K562 (cell line): ENCODE measurements around the gene NAPA. TPM values are rescaled to one million over a fixed set of nuclear protein-coding genes. Genes with fewer than 3 reads are reported as not detected.

Experiments
- CHD2 ChIP-seq: IDR thresholded peaks from 2 replicates; pipeline ENCODE4 v1.6.1; 2011; ENCODE audit warnings: low read depth, low read length
- HOXB6 ChIP-seq: fragments of 250-450 bp; sonication (Bioruptor Pico); IDR thresholded peaks from 2 replicates; pipeline ENCODE4 v1.5.1; 2022; ENCODE audit warnings: mild to moderate bottlenecking, borderline replicate concordance
- KAT7 ChIP-seq: sonication (generic); formaldehyde crosslinking; IDR thresholded peaks from 2 replicates; pipeline ENCODE4 v1.8.0; 2022; ENCODE audit warnings: missing genetic modification reagents, mild to moderate bottlenecking, borderline replicate concordance
- TAF15 ChIP-seq: fragments of 200-400 bp; formaldehyde crosslinking; IDR thresholded peaks from 2 replicates; pipeline ENCODE4 v1.6.1; 2017; ENCODE audit warnings: mild to moderate bottlenecking, low read depth, low read length, moderate library complexity
- TRIM24 ChIP-seq, 2 experiments: fragments of 450-650 bp; IDR thresholded peaks; 2 replicates each; pipeline ENCODE4 v1.6.1; 2016
- ZFPM2 ChIP-seq: fragments of 250-450 bp; sonication (Bioruptor Pico); IDR thresholded peaks from 2 replicates; pipeline ENCODE4 v1.5.1; 2022; ENCODE audit warnings: mild to moderate bottlenecking
- polyA plus RNA-seq, 8 experiments: library from polyadenylated mRNA; depleted of rRNA in 4 of 8; stranded (reverse) in 5 of 8; unstranded in 3 of 8; fragments of >200 nt; fragmentation: Nextera tagmentation in 2 of 8; fragmentation: Illumina TruSeq in 1 of 8; extraction: Ambion mirVana in 2 of 8; extraction: Trizol in 1 of 8; gene quantifications; 2 replicates each; pipeline versions ENCODE4 v1.2.1 to v1.2.3, GENCODE V29; 2011 to 2014; ENCODE audit warnings: inconsistent platforms in 1 of 8, missing spikeins in 1 of 8
- total RNA-seq, 7 experiments: library from RNA; depleted of rRNA in 6 of 7; stranded (reverse); fragments of >200 nt in 6 of 7; fragmentation: Illumina TruSeq in 2 of 7; extraction: Trizol in 2 of 7; gene quantifications; 2 replicates each; pipeline versions ENCODE4 v1.2.1 to v1.2.3, GENCODE V29; 2011 to 2021; ENCODE audit warnings: low replicate concordance in 1 of 7
- TF ChIP-seq, protein P1 (sequence below): fragments of 450-650 bp; IDR thresholded peaks from 2 replicates; pipeline ENCODE4 v1.6.1; 2016; ENCODE audit warnings: mild to moderate bottlenecking, moderate library complexity
- TF ChIP-seq, protein P2 (sequence below): fragments of 200-800 bp; sonication (Bioruptor generic); IDR thresholded peaks from 2 replicates; pipeline ENCODE4 v1.6.1; 2016; ENCODE audit warnings: missing genetic modification characterization, missing compliant biosample characterization
- TF ChIP-seq, protein P3 (sequence below): fragments of 450-650 bp; formaldehyde crosslinking; conservative IDR thresholded peaks from 2 replicates; pipeline ENCODE4 v1.4.0; 2022; ENCODE audit warnings: mild to moderate bottlenecking, missing genetic modification characterization

Gene NAPA
- total and polyA plus RNA-seq, 9 of the 15 experiments (the other 6 are each of a cell fraction or from before 2014, with no cell fraction given): 5.4 to 98.6 (median 77.5) TPM

DNA sequence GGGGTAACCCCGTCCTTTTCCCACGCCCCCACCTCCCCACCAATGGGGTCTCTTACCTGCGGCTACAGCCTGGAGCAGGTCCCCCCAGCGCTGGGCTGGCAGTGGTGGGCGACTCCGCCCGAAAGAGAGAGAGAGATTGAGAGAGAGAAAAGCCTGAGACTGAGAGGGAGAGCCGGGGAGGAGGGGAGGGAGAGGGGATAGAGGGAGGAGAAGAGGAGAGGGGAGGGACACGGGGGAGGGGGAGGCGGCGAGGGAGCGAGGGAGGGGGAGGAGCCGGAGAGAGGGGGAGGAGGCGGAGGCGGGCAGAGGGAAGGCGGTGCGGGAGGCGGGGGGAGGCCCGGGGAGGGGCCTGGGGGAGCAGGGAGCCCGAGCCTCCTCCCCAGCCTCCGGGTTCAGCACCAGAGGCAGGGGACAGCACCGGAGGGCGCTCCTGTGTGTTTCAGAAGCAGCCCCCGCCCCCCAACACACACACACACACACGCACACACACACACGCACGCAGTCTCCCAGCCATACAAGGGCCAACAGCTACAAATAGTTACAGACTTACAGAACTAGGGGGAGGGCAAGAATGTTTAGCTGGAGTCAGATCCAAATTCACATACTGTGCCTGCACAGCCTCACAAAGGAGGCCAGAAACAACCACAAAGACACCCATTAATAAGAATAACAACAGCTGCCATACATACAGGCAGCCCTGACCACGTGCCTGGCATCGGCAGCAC, 43.0 kb downstream of the NAPA start, which contains the start of gene SLC8A2 (continued):
- TF ChIP-seq, protein P1, sequence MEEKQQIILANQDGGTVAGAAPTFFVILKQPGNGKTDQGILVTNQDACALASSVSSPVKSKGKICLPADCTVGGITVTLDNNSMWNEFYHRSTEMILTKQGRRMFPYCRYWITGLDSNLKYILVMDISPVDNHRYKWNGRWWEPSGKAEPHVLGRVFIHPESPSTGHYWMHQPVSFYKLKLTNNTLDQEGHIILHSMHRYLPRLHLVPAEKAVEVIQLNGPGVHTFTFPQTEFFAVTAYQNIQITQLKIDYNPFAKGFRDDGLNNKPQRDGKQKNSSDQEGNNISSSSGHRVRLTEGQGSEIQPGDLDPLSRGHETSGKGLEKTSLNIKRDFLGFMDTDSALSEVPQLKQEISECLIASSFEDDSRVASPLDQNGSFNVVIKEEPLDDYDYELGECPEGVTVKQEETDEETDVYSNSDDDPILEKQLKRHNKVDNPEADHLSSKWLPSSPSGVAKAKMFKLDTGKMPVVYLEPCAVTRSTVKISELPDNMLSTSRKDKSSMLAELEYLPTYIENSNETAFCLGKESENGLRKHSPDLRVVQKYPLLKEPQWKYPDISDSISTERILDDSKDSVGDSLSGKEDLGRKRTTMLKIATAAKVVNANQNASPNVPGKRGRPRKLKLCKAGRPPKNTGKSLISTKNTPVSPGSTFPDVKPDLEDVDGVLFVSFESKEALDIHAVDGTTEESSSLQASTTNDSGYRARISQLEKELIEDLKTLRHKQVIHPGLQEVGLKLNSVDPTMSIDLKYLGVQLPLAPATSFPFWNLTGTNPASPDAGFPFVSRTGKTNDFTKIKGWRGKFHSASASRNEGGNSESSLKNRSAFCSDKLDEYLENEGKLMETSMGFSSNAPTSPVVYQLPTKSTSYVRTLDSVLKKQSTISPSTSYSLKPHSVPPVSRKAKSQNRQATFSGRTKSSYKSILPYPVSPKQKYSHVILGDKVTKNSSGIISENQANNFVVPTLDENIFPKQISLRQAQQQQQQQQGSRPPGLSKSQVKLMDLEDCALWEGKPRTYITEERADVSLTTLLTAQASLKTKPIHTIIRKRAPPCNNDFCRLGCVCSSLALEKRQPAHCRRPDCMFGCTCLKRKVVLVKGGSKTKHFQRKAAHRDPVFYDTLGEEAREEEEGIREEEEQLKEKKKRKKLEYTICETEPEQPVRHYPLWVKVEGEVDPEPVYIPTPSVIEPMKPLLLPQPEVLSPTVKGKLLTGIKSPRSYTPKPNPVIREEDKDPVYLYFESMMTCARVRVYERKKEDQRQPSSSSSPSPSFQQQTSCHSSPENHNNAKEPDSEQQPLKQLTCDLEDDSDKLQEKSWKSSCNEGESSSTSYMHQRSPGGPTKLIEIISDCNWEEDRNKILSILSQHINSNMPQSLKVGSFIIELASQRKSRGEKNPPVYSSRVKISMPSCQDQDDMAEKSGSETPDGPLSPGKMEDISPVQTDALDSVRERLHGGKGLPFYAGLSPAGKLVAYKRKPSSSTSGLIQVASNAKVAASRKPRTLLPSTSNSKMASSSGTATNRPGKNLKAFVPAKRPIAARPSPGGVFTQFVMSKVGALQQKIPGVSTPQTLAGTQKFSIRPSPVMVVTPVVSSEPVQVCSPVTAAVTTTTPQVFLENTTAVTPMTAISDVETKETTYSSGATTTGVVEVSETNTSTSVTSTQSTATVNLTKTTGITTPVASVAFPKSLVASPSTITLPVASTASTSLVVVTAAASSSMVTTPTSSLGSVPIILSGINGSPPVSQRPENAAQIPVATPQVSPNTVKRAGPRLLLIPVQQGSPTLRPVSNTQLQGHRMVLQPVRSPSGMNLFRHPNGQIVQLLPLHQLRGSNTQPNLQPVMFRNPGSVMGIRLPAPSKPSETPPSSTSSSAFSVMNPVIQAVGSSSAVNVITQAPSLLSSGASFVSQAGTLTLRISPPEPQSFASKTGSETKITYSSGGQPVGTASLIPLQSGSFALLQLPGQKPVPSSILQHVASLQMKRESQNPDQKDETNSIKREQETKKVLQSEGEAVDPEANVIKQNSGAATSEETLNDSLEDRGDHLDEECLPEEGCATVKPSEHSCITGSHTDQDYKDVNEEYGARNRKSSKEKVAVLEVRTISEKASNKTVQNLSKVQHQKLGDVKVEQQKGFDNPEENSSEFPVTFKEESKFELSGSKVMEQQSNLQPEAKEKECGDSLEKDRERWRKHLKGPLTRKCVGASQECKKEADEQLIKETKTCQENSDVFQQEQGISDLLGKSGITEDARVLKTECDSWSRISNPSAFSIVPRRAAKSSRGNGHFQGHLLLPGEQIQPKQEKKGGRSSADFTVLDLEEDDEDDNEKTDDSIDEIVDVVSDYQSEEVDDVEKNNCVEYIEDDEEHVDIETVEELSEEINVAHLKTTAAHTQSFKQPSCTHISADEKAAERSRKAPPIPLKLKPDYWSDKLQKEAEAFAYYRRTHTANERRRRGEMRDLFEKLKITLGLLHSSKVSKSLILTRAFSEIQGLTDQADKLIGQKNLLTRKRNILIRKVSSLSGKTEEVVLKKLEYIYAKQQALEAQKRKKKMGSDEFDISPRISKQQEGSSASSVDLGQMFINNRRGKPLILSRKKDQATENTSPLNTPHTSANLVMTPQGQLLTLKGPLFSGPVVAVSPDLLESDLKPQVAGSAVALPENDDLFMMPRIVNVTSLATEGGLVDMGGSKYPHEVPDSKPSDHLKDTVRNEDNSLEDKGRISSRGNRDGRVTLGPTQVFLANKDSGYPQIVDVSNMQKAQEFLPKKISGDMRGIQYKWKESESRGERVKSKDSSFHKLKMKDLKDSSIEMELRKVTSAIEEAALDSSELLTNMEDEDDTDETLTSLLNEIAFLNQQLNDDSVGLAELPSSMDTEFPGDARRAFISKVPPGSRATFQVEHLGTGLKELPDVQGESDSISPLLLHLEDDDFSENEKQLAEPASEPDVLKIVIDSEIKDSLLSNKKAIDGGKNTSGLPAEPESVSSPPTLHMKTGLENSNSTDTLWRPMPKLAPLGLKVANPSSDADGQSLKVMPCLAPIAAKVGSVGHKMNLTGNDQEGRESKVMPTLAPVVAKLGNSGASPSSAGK: no peak
- TF ChIP-seq, protein P2, sequence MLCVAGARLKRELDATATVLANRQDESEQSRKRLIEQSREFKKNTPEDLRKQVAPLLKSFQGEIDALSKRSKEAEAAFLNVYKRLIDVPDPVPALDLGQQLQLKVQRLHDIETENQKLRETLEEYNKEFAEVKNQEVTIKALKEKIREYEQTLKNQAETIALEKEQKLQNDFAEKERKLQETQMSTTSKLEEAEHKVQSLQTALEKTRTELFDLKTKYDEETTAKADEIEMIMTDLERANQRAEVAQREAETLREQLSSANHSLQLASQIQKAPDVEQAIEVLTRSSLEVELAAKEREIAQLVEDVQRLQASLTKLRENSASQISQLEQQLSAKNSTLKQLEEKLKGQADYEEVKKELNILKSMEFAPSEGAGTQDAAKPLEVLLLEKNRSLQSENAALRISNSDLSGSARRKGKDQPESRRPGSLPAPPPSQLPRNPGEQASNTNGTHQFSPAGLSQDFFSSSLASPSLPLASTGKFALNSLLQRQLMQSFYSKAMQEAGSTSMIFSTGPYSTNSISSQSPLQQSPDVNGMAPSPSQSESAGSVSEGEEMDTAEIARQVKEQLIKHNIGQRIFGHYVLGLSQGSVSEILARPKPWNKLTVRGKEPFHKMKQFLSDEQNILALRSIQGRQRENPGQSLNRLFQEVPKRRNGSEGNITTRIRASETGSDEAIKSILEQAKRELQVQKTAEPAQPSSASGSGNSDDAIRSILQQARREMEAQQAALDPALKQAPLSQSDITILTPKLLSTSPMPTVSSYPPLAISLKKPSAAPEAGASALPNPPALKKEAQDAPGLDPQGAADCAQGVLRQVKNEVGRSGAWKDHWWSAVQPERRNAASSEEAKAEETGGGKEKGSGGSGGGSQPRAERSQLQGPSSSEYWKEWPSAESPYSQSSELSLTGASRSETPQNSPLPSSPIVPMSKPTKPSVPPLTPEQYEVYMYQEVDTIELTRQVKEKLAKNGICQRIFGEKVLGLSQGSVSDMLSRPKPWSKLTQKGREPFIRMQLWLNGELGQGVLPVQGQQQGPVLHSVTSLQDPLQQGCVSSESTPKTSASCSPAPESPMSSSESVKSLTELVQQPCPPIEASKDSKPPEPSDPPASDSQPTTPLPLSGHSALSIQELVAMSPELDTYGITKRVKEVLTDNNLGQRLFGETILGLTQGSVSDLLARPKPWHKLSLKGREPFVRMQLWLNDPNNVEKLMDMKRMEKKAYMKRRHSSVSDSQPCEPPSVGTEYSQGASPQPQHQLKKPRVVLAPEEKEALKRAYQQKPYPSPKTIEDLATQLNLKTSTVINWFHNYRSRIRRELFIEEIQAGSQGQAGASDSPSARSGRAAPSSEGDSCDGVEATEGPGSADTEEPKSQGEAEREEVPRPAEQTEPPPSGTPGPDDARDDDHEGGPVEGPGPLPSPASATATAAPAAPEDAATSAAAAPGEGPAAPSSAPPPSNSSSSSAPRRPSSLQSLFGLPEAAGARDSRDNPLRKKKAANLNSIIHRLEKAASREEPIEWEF (CRISPR knock-in tag): no peak
- TF ChIP-seq TRIM24 (IDR thresholded peaks at IDR 0.05): 0 out of 4 replicates have a peak, but pooled peaks of 1 of the 2 experiments have one; percentile 23
- TF ChIP-seq, protein P3, sequence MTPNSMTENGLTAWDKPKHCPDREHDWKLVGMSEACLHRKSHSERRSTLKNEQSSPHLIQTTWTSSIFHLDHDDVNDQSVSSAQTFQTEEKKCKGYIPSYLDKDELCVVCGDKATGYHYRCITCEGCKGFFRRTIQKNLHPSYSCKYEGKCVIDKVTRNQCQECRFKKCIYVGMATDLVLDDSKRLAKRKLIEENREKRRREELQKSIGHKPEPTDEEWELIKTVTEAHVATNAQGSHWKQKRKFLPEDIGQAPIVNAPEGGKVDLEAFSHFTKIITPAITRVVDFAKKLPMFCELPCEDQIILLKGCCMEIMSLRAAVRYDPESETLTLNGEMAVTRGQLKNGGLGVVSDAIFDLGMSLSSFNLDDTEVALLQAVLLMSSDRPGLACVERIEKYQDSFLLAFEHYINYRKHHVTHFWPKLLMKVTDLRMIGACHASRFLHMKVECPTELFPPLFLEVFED: peak; percentile 78; the same call in 1 of the 2 replicates
- no peak for TF ChIP-seq KAT7 (CRISPR knock-in tag)
- no peak for TF ChIP-seq TAF15
- no peak for TF ChIP-seq ZFPM2 (CRISPR knock-in tag)
- TF ChIP-seq HOXB6 (CRISPR knock-in tag): no peak
- TF ChIP-seq CHD2: no peak
